Skeletal muscle satellite cell (primary cell): ENCODE results near the gene LRRTM1.

Experiments used
- H3K27me3 ChIP-seq: 2 replicates; pipeline ENCODE4 v1.7.0; 2013; ENCODE audit warnings: low read length; ENCODE audit not compliant: control insufficient read depth, insufficient read depth
- H3K36me3 ChIP-seq: 2 replicates; pipeline ENCODE4 v1.7.0; 2013; ENCODE audit warnings: mild to moderate bottlenecking, control low read depth, low read length; ENCODE audit not compliant: insufficient read depth
- H3K4me1 ChIP-seq: 2 replicates; pipeline ENCODE4 v1.7.0; 2013; ENCODE audit warnings: low read length; ENCODE audit not compliant: control insufficient read depth, insufficient read depth
- H3K4me2 ChIP-seq: 2 replicates; pipeline ENCODE4 v1.7.0; 2013; ENCODE audit warnings: mild to moderate bottlenecking, low read length
- H3K4me3 ChIP-seq: 2 replicates; pipeline ENCODE4 v1.7.0; 2013; ENCODE audit warnings: low read length
- H3K9ac ChIP-seq: 2 replicates; pipeline ENCODE4 v1.7.0; 2013; ENCODE audit warnings: mild to moderate bottlenecking, low read depth, low read length, moderate library complexity
- H3K9me3 ChIP-seq: replicated peaks from 2 replicates; pipeline ENCODE4 v1.7.0; 2013; ENCODE audit warnings: mild to moderate bottlenecking, control low read depth, low read length

LRRTM1 gene

GRCh38 chr2:80259292-80259691 lies 45.3 kb downstream of the LRRTM1 start:
- Histone ChIP-seq H3K9ac (no peak overlapping the region), H3K4me1 (no peaks in the 10 kb centered on the region), H3K27me3 (no peaks in the 10 kb centered on the region), H3K36me3 (no peaks in the 10 kb centered on the region), H3K4me2 (no peak overlapping the region), H3K4me3 (no peak overlapping the region), H3K9me3 (peaks cover 4% of the 10 kb centered on the region)

GRCh38 chr2:80258793-80259192 lies 45.8 kb downstream of the LRRTM1 start:
- Histone ChIP-seq H3K36me3 (no peaks in the 10 kb centered on the region), H3K4me2 (no peak overlapping the region), H3K4me3 (no peak overlapping the region), H3K9me3 (peaks cover 4% of the 10 kb centered on the region), H3K27me3 (no peaks in the 10 kb centered on the region), H3K9ac (no peak overlapping the region), H3K4me1 (no peaks in the 10 kb centered on the region)

GRCh38 chr2:80258341-80258740 lies 46.2 kb downstream of the LRRTM1 start:
- H3K36me3 ChIP-seq: no peaks in the 10 kb centered on the region

GRCh38 chr2:80257450-80257849 lies 47.1 kb downstream of the LRRTM1 start:
- no peak overlapping the region for H3K4me2 ChIP-seq
- peaks cover 4% of the 10 kb centered on the region for H3K9me3 ChIP-seq
- no peaks in the 10 kb centered on the region for H3K36me3 ChIP-seq
- H3K27me3 ChIP-seq: no peaks in the 10 kb centered on the region
- no peak overlapping the region for H3K4me3 ChIP-seq
- H3K4me1 ChIP-seq: no peaks in the 10 kb centered on the region
- H3K9ac ChIP-seq: no peak overlapping the region

More at GRCh38 chr2:80258341-80258740, 46.2 kb downstream of the LRRTM1 start:
- H3K27me3 ChIP-seq: no peaks in the 10 kb centered on the region
- H3K4me3 ChIP-seq: no peak overlapping the region
- H3K9ac ChIP-seq: no peak overlapping the region
- peaks cover 4% of the 10 kb centered on the region for H3K9me3 ChIP-seq
- H3K4me1 ChIP-seq: no peaks in the 10 kb centered on the region
- no peak overlapping the region for H3K4me2 ChIP-seq

GRCh38 chr2:80256782-80257167 lies 47.8 kb downstream of the LRRTM1 start:
- no peaks in the 10 kb centered on the region for H3K27me3 ChIP-seq
- H3K36me3 ChIP-seq: no peaks in the 10 kb centered on the region
- no peak overlapping the region for H3K9ac ChIP-seq

GRCh38 chr2:80255918-80256781 lies 48.4 kb downstream of the LRRTM1 start:
- Histone ChIP-seq H3K9me3 (peaks cover 4% of the 10 kb centered on the region), H3K4me2 (no peak overlapping the region), H3K9ac (no peak overlapping the region), H3K36me3 (no peaks in the 10 kb centered on the region), H3K4me1 (no peaks in the 10 kb centered on the region), H3K27me3 (no peaks in the 10 kb centered on the region), H3K4me3 (no peak overlapping the region)

More at GRCh38 chr2:80256782-80257167, 47.8 kb downstream of the LRRTM1 start:
- no peak overlapping the region for H3K4me3 ChIP-seq
- H3K4me2 ChIP-seq: no peak overlapping the region
- H3K4me1 ChIP-seq: no peaks in the 10 kb centered on the region
- H3K9me3 ChIP-seq: peaks cover 4% of the 10 kb centered on the region

- Histone ChIP-seq H3K36me3 (no peaks in the 10 kb centered on the region), H3K27me3 (no peaks in the 10 kb centered on the region), H3K9me3 (no peaks in the 10 kb centered on the region), H3K4me2 (no peak overlapping the region), H3K4me1 (no peaks in the 10 kb centered on the region), H3K4me3 (no peak overlapping the region), H3K9ac (no peak overlapping the region)
Measured at GRCh38 chr2:80252294-80252986, 52.1 kb downstream of the LRRTM1 start.
